H1 (cell line): ENCODE measurements around the gene ARHGEF19. TPM values are rescaled to one million over a fixed set of nuclear protein-coding genes. Genes with fewer than 3 reads are reported as not detected.
A peak's percentile ranks its signal among the peaks of the same experiment; 100 is the strongest.

ENCODE experiments used
- CTCF ChIA-PET: fragments of 300-600 bp; sonication (Branson Sonifier 250); formaldehyde crosslinking; loops from one replicate; lab custom pipeline; 2021; ENCODE audit not compliant: partially characterized antibody; lab: Charles Lee
- POLR2A ChIA-PET: fragments of 300-600 bp; sonication (Branson Sonifier 250); formaldehyde crosslinking; loops from one replicate; lab custom pipeline; 2021; ENCODE audit warnings: inconsistent platforms; ENCODE audit not compliant: partially characterized antibody; lab: Charles Lee
- DNase-seq, 2 experiments: peaks; one replicate each; pipeline versions ENCODE4 v3.0.0 to v3.0.0-alpha.2; 2010 to 2022; ENCODE audit warnings: low spot score in 2 of 2, low read depth in 1 of 2, mixed read lengths in 1 of 2
- FAIRE-seq: peaks from 2 replicates; lab custom pipeline; 2011; peaks lifted over from hg19 to GRCh38; lab: Jason Lieb, UNC
- H2AFZ ChIP-seq: 2 replicates; pipeline ENCODE4 v1.8.1; 2012; ENCODE audit warnings: low read length, inconsistent platforms
- H2AK5ac ChIP-seq: 2 replicates; pipeline ENCODE4 v1.6.1; 2013; ENCODE audit warnings: low read depth, low read length
- H2BK120ac ChIP-seq: replicated peaks from 2 replicates; pipeline ENCODE3; 2013; ENCODE audit warnings: low read depth, low read length, inconsistent platforms
- H2BK12ac ChIP-seq: 2 replicates; pipeline ENCODE4 v1.6.1; 2013; ENCODE audit warnings: low read depth, low read length
- H2BK15ac ChIP-seq: 2 replicates; pipeline ENCODE4 v1.6.1; 2013; ENCODE audit warnings: low read length
- H2BK20ac ChIP-seq: 2 replicates; pipeline ENCODE4 v1.6.1; 2013; ENCODE audit warnings: low read length
- H2BK5ac ChIP-seq: 2 replicates; pipeline ENCODE4 v1.6.1; 2013; ENCODE audit warnings: low read depth, low read length
- H3K14ac ChIP-seq: 2 replicates; pipeline ENCODE4 v1.6.1; 2013; ENCODE audit warnings: inconsistent platforms; ENCODE audit not compliant: insufficient read length
- H3K18ac ChIP-seq: 2 replicates; pipeline ENCODE4 v1.6.1; 2013; ENCODE audit warnings: low read length; ENCODE audit errors: extremely low read depth
- H3K23ac ChIP-seq: 2 replicates; pipeline ENCODE4 v1.6.1; 2013; ENCODE audit warnings: inconsistent platforms; ENCODE audit not compliant: insufficient read length
- H3K23me2 ChIP-seq: 2 replicates; pipeline ENCODE4 v1.6.1; 2013; ENCODE audit warnings: low read depth, low read length
- H3K27ac ChIP-seq: 2 replicates; pipeline ENCODE4 v1.6.1; 2011; ENCODE audit warnings: low read depth, low read length, inconsistent platforms
- H3K27me3 ChIP-seq, 4 experiments: replicated peaks in 1 of 4; 1 replicate in 1 of 4; 2 replicates in 3 of 4; pipeline versions ENCODE4 v1.6.1 to v1.8.1; 2011 to 2013; ENCODE audit warnings: low read length in 3 of 4, mild to moderate bottlenecking in 3 of 4, inconsistent platforms in 2 of 4, mixed read lengths in 2 of 4, moderate library complexity in 1 of 4; ENCODE audit not compliant: control insufficient read depth in 3 of 4, insufficient read depth in 3 of 4; ENCODE audit errors: extremely low read depth in 1 of 4
- H3K36me3 ChIP-seq, 4 experiments: 2 replicates each; pipeline versions ENCODE4 v1.6.1 to v1.8.1; 2011 to 2013; ENCODE audit warnings: mild to moderate bottlenecking in 4 of 4, low read length in 3 of 4, moderate library complexity in 2 of 4, control low read depth in 1 of 4, inconsistent platforms in 1 of 4; ENCODE audit not compliant: insufficient read depth in 4 of 4, control insufficient read depth in 2 of 4
- H3K4ac ChIP-seq: replicated peaks from 2 replicates; pipeline ENCODE3; 2013; ENCODE audit warnings: low read length, low read depth, mixed read lengths, inconsistent platforms; ENCODE audit not compliant: insufficient read length
- H3K4me1 ChIP-seq, 4 experiments: replicated peaks in 1 of 4; 1 replicate in 1 of 4; 2 replicates in 3 of 4; pipeline versions ENCODE4 v1.6.1 to v1.8.1; 2011 to 2013; ENCODE audit warnings: low read length in 3 of 4, inconsistent platforms in 2 of 4, mixed read lengths in 1 of 4; ENCODE audit not compliant: insufficient read depth in 4 of 4, control insufficient read depth in 3 of 4
- H3K4me2 ChIP-seq, 2 experiments: 2 replicates each; pipeline versions ENCODE4 v1.6.1 to v1.8.1; 2011 to 2013; ENCODE audit warnings: low read depth in 2 of 2, low read length in 2 of 2, control low read depth in 1 of 2, inconsistent platforms in 1 of 2, mild to moderate bottlenecking in 1 of 2; ENCODE audit not compliant: insufficient read depth in 1 of 2
- H3K4me3 ChIP-seq, 4 experiments: fragments of 200-600, 300-600 bp in 1 of 4; sonication (generic), shearing (Covaris generic), sonication (Bioruptor Twin) in 1 of 4; 2 replicates each; pipeline versions ENCODE4 v1.5.1 to v1.8.1; 2011 to 2016; ENCODE audit warnings: low read length in 4 of 4, low read depth in 3 of 4, control low read depth in 2 of 4, inconsistent platforms in 2 of 4, mild to moderate bottlenecking in 2 of 4, mixed read lengths in 1 of 4, moderate library complexity in 1 of 4; ENCODE audit not compliant: insufficient read depth in 2 of 4; ENCODE audit errors: extremely low read depth in 1 of 4
- H3K56ac ChIP-seq: replicated peaks from 2 replicates; pipeline ENCODE3; 2013; ENCODE audit warnings: low read depth, mild to moderate bottlenecking, mixed read lengths, low read length, inconsistent platforms; ENCODE audit not compliant: insufficient read length
- H3K79me1 ChIP-seq: 2 replicates; pipeline ENCODE4 v1.6.1; 2013; ENCODE audit warnings: low read depth, low read length, control low read depth
- H3K79me2 ChIP-seq, 2 experiments: 2 replicates each; pipeline versions ENCODE4 v1.6.1 to v1.8.1; 2012 to 2013; ENCODE audit warnings: low read length in 2 of 2, mild to moderate bottlenecking in 2 of 2, inconsistent platforms in 1 of 2; ENCODE audit not compliant: insufficient read depth in 2 of 2, control insufficient read depth in 1 of 2
- H3K9ac ChIP-seq, 4 experiments: replicated peaks in 1 of 4; 1 replicate in 1 of 4; 2 replicates in 3 of 4; pipeline versions ENCODE4 v1.6.1 to v1.8.1; 2011 to 2013; ENCODE audit warnings: low read depth in 3 of 4, low read length in 3 of 4, control low read depth in 2 of 4, mild to moderate bottlenecking in 2 of 4, moderate library complexity in 2 of 4, inconsistent platforms in 1 of 4; ENCODE audit errors: extremely low read depth in 1 of 4
- H3K9me3 ChIP-seq, 2 experiments: 2 replicates each; pipeline versions ENCODE4 v1.6.1 to v1.8.1; 2012 to 2013; ENCODE audit warnings: mild to moderate bottlenecking in 2 of 2, moderate library complexity in 2 of 2, control low read depth in 1 of 2, inconsistent platforms in 1 of 2, low read depth in 1 of 2, low read length in 1 of 2, mixed read lengths in 1 of 2; ENCODE audit not compliant: insufficient read depth in 2 of 2
- H4K20me1 ChIP-seq, 2 experiments: replicated peaks in 1 of 2; 2 replicates each; pipeline versions ENCODE3 to v1.8.1; 2011 to 2013; ENCODE audit warnings: inconsistent platforms in 2 of 2, low read length in 2 of 2, mild to moderate bottlenecking in 1 of 2; ENCODE audit not compliant: insufficient read depth in 2 of 2, control insufficient read depth in 1 of 2
- H4K5ac ChIP-seq: 2 replicates; pipeline ENCODE4 v1.6.1; 2013; ENCODE audit warnings: low read length, low read depth, mixed read lengths, inconsistent platforms; ENCODE audit not compliant: insufficient read length
- H4K8ac ChIP-seq: 2 replicates; pipeline ENCODE4 v1.8.0; 2013; ENCODE audit warnings: mild to moderate bottlenecking, moderate library complexity, low read length, inconsistent platforms; ENCODE audit not compliant: insufficient read depth; ENCODE audit errors: extremely low read depth
- H4K91ac ChIP-seq: replicated peaks from 2 replicates; pipeline ENCODE3; 2013; ENCODE audit warnings: low read length, mixed read lengths, inconsistent platforms; ENCODE audit not compliant: insufficient read length
- RBBP5 ChIP-seq: IDR thresholded peaks from 2 replicates; pipeline ENCODE4 v1.7.1; 2012; ENCODE audit warnings: low read depth, mild to moderate bottlenecking, inconsistent platforms, low read length, moderate library complexity, borderline replicate concordance
- WGBS, 2 experiments: shearing (Covaris generic) in 1 of 2; methylation state at CpG; one replicate each; pipeline versions ENCODE4 v1.1.6 to v1.1.7; 2013 to 2015; ENCODE audit warnings: low lambda C conversion rate in 2 of 2, mixed read lengths in 2 of 2, inconsistent platforms in 1 of 2, low coverage in 1 of 2, missing lambda C conversion rate in 1 of 2; ENCODE audit not compliant: insufficient replicate concordance in 2 of 2, insufficient coverage in 1 of 2, insufficient read length in 1 of 2; ENCODE audit errors: extremely low coverage in 1 of 2, missing lambda C conversion rate in 1 of 2; 5-methylcytosine and 5-hydroxymethylcytosine counted together
- polyA plus RNA-seq, 7 experiments: library from polyadenylated mRNA; depleted of rRNA in 3 of 7; stranded (reverse) in 5 of 7; unstranded in 2 of 7; fragments of >200 nt in 5 of 7; fragments of 200-250 nt in 2 of 7; gene quantifications; 1 replicate in 5 of 7; 2 replicates in 1 of 7; 4 replicates in 1 of 7; pipeline versions ENCODE4 v1.2.1 to v1.2.3, GENCODE V29; 2011 to 2013; ENCODE audit warnings: missing spikeins in 2 of 7, mixed read lengths in 2 of 7
- total RNA-seq: library from RNA; stranded (reverse); fragmentation: NEBNext Ultra II Directional; extraction: Animal tissue kit (Norgen Biotek cat#: 25700); gene quantifications from 2 replicates; pipeline ENCODE4 v1.2.1, GENCODE V29; 2021
- TF ChIP-seq, protein P1 (sequence below): IDR thresholded peaks from 2 replicates; pipeline ENCODE4 v1.6.1; 2012; ENCODE audit warnings: low read length, inconsistent platforms

Gene ARHGEF19
- total and polyA plus RNA-seq, 2 of the 8 experiments (the other 6 are each of a cell fraction or from before 2014, with no cell fraction given), result 47.5 to 56.4 TPM

DNA sequence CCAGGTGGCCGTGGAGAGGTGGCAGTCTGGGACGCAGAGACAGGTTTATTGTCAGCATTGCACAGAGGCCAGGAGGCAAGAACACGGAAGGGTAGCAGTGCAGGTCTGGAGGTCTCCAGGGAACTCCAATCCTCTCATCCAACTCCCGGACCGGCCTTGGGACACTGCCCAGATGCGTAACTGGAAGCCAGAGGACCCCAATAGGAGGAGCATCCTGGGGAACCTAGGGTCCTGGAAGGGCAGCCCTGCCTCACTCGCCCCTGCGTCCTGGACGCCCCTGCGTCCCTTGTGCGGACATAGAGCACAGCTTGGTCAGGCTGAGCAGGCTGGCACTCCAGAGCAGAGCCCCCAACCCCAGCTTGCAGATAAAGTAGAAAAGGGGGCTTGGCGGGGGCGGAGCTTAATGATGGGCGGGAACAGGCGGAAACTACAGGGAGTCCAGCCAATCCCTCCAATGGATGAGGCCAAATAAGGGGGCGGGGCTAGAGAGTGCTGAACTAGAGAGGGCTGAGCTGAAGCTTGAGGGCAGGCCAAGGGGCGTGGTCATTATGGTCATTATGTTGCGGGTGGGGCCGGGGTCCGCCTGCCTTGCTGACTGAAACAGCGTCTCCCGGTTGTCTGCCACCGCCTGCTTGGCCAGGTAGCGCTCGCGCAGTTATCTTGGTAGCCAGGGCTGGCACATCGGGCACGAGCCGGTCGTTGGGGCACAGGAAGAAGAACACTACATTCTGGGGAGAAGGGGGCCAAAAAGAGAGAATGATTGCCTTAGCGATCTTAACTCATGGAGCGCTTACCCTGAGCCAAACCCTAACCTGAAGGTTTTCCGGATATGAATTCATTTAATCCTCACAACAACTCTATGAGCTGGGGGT, 3.7 kb upstream of the ARHGEF19 start:
- no peak overlapping the region; a peak in 1 of 7 replicates for H3K9ac ChIP-seq
- POLR2A ChIA-PET, result interaction anchor here (0.9 to 4.5 kb wide), 3 partner anchors 9 to 12 kb away, joined by 4 to 26 read pairs (median 12); no protein-coding TSS in a partner anchor
- H3K14ac ChIP-seq, result no peak overlapping the region
- H2BK15ac ChIP-seq, result peak overlapping the region; percentile 98; the same call in 1 of the 2 replicates
- H3K4ac ChIP-seq, result peak overlapping the region; percentile 9
- H4K5ac ChIP-seq, result no peak overlapping the region
- H2BK120ac ChIP-seq, result peak overlapping the region; percentile 6
- no peak overlapping the region; the same call in 1 of the 2 replicates for H4K8ac ChIP-seq
- no peak overlapping the region for H2BK20ac ChIP-seq
- DNase-seq (peak; percentile 95 to 97), FAIRE-seq (peak; percentile 55)
- H4K91ac ChIP-seq, result peak overlapping the region; percentile 22
- H3K23ac ChIP-seq, result no peak overlapping the region
- CTCF ChIA-PET, result interaction anchor here (0.6 to 2.6 kb wide), 8 partner anchors 8 to 208 kb away, joined by 3 to 13 read pairs (median 4); no protein-coding TSS in a partner anchor
- peak overlapping the region; percentile 24 to 62 (median 54); a peak in 7 of 8 replicates for H3K4me3 ChIP-seq
- peaks cover 27% of the 10 kb centered on the region for H3K23me2 ChIP-seq
- no peaks in the 10 kb centered on the region for H3K79me1 ChIP-seq
- no peak overlapping the region for H3K56ac ChIP-seq
- peak overlapping the region; percentile 78; the same call in 1 of the 2 replicates for H2BK12ac ChIP-seq
- peaks cover 10 to 34% (median 26%) of the 10 kb centered on the region in 4 experiments for H3K4me1 ChIP-seq
- peak overlapping the region; percentile 90 to 95 for H3K4me2 ChIP-seq
- peaks cover 0 to 11% of the 10 kb centered on the region in 2 experiments; a peak in 3 of 4 replicates for H3K79me2 ChIP-seq
- H3K18ac ChIP-seq, result peak overlapping the region; percentile 66
- H3K27ac ChIP-seq, result no peak overlapping the region
- no peaks in the 10 kb centered on the region for H3K9me3 ChIP-seq
- H4K20me1 ChIP-seq, result no peaks in the 10 kb centered on the region
- peak overlapping the region; percentile 47; the same call in 1 of the 2 replicates for H2BK5ac ChIP-seq
- peaks cover 0 to 14% (median 6%) of the 10 kb centered on the region in 4 experiments; a peak in 5 of 7 replicates for H3K27me3 ChIP-seq
- no peaks in the 10 kb centered on the region for H3K36me3 ChIP-seq
- no peak overlapping the region for H2AK5ac ChIP-seq
- WGBS, 2 experiments, result 14% methylated on average over 33 of the region's 33 CpGs; no CpG with 5 or more reads in 1 of the 2 experiments
- peak overlapping the region; percentile 74 for H2AFZ ChIP-seq
- TF ChIP-seq, protein P1, sequence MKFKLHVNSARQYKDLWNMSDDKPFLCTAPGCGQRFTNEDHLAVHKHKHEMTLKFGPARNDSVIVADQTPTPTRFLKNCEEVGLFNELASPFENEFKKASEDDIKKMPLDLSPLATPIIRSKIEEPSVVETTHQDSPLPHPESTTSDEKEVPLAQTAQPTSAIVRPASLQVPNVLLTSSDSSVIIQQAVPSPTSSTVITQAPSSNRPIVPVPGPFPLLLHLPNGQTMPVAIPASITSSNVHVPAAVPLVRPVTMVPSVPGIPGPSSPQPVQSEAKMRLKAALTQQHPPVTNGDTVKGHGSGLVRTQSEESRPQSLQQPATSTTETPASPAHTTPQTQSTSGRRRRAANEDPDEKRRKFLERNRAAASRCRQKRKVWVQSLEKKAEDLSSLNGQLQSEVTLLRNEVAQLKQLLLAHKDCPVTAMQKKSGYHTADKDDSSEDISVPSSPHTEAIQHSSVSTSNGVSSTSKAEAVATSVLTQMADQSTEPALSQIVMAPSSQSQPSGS, result no peak
- TF ChIP-seq RBBP5, result peak; percentile 78; the same call in 1 of the 2 replicates
